ENCODE data around the gene TSFM.

The TSFM gene

GRCh38 chr12:57845478-57846284 lies 63.1 kb downstream of the TSFM start:
- Histone ChIP-seq H3K27me3 (ENCODE audit: low read length) (no peaks in the 10 kb centered on the region), H3K27ac (ENCODE audit: low read depth, low read length) (no peak overlapping the region), H2AFZ (ENCODE audit: low read depth, low read length, severe bottlenecking) (peak overlapping the region; percentile 97), H3K4me2 (ENCODE audit: low read depth, low read length, poor library complexity, severe bottlenecking) (peak overlapping the region; percentile 86), H3K79me2 (ENCODE audit: insufficient read depth, low read length) (no peaks in the 10 kb centered on the region), H3K4me3 (ENCODE audit: insufficient read depth, low read length, poor library complexity, severe bottlenecking) (peak overlapping the region; percentile 99), H3K9me3 (ENCODE audit: insufficient read depth, low read length) (no peaks in the 10 kb centered on the region), H3K36me3 (ENCODE audit: low read length) (no peaks in the 10 kb centered on the region), H3K9ac (ENCODE audit: low read length) (peak overlapping the region; percentile 70), H3K9me2 (replicated peaks; ENCODE audit: insufficient read depth, low read length) (no peaks in the 10 kb centered on the region), H4K20me1 (ENCODE audit: low read depth, low read length) (no peaks in the 10 kb centered on the region), H3F3A (ENCODE audit: insufficient read depth) (peaks cover 3% of the 10 kb centered on the region; the same call in 1 of the 2 replicates)
- TF ChIP-seq EZH2phosphoT487 (conservative IDR thresholded peaks at IDR 0.05; ENCODE audit: low read length) (no peak), CTCF (IDR thresholded peaks at IDR 0.05; ENCODE audit: insufficient read depth, low read length, poor library complexity, severe bottlenecking) (no peak)

GRCh38 chr12:57846285-57846576 lies 63.6 kb downstream of the TSFM start:
- Histone ChIP-seq H2AFZ (ENCODE audit: low read depth, low read length, severe bottlenecking) (peak overlapping the region; percentile 97), H3K9ac (ENCODE audit: low read length) (peak overlapping the region; percentile 70), H4K20me1 (ENCODE audit: low read depth, low read length) (no peaks in the 10 kb centered on the region), H3K4me3 (ENCODE audit: insufficient read depth, low read length, poor library complexity, severe bottlenecking) (peak overlapping the region; percentile 99), H3K9me2 (replicated peaks; ENCODE audit: insufficient read depth, low read length) (no peaks in the 10 kb centered on the region), H3F3A (ENCODE audit: insufficient read depth) (peaks cover 3% of the 10 kb centered on the region; the same call in 1 of the 2 replicates), H3K27ac (ENCODE audit: low read depth, low read length) (peak overlapping the region; percentile 34), H3K9me3 (ENCODE audit: insufficient read depth, low read length) (no peaks in the 10 kb centered on the region), H3K79me2 (ENCODE audit: insufficient read depth, low read length) (no peaks in the 10 kb centered on the region), H3K4me2 (ENCODE audit: low read depth, low read length, poor library complexity, severe bottlenecking) (peak overlapping the region; percentile 86), H3K36me3 (ENCODE audit: low read length) (no peaks in the 10 kb centered on the region), H3K27me3 (ENCODE audit: low read length) (no peaks in the 10 kb centered on the region)
- TF ChIP-seq CTCF (IDR thresholded peaks at IDR 0.05; ENCODE audit: insufficient read depth, low read length, poor library complexity, severe bottlenecking): no peak
- TF ChIP-seq EZH2phosphoT487 (conservative IDR thresholded peaks at IDR 0.05; ENCODE audit: low read length): no peak

DNA sequence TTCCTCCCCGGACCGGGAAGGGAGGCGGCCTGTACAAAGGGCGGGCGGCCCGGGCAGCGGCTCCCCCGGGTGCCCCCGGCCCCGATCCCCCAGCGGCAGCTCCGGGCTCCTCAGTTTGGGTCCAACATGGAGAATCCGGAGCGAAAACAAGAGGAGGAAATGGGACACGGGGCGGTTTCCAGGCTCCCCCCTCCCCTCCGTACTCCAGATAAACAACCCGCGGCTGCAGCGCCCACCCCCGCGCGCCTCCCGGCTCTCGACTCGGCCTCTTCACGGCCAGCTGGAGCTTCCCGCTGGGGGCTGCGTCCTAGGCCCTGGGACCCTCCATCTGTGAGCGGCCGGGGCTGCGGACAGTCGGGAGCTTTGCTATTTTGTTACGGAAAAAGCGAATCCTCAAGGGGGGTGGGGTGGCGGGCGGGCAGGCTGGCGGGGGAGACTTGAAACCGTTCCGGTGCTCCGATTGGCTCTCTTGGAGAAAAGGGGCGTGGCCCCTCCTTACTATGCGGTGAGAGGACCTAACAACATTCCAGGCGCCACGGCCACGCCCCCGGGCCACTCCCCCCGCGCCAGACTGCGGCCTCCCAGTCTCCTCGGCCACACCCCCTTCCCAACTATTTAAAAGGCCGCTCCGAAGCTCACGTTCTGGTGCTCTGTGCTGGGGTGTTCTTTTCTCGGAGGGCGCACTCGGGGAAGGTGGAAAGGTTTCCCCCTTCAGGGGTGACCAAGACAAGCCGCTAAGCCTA lies 64.2 kb downstream of the TSFM start, which contains the start of gene CTDSP2:
Gene CTDSP2, minus strand, starts transcription at position 153 of the 743 bp plus-strand sequence. CDS start 294 bp downstream, outside the sequence.
- Histone ChIP-seq H3K9ac (ENCODE audit: low read length) (peak within 1 kb of the TSS; percentile 70), H3F3A (ENCODE audit: insufficient read depth) (peaks cover 3% of the 10 kb centered on the region; the same call in 1 of the 2 replicates), H3K4me2 (ENCODE audit: low read depth, low read length, poor library complexity, severe bottlenecking) (peak within 1 kb of the TSS; percentile 86), H3K79me2 (ENCODE audit: insufficient read depth, low read length) (no peaks in the 10 kb centered on the region), H3K9me3 (ENCODE audit: insufficient read depth, low read length) (no peaks in the 10 kb centered on the region), H3K36me3 (ENCODE audit: low read length) (no peaks in the 10 kb centered on the region), H3K4me3 (ENCODE audit: insufficient read depth, low read length, poor library complexity, severe bottlenecking) (peak within 1 kb of the TSS; percentile 99), H3K9me2 (replicated peaks; ENCODE audit: insufficient read depth, low read length) (no peaks in the 10 kb centered on the region), H4K20me1 (ENCODE audit: low read depth, low read length) (no peaks in the 10 kb centered on the region), H3K27ac (ENCODE audit: low read depth, low read length) (peak within 1 kb of the TSS; percentile 34), H3K27me3 (ENCODE audit: low read length) (no peaks in the 10 kb centered on the region), H2AFZ (ENCODE audit: low read depth, low read length, severe bottlenecking) (peak within 1 kb of the TSS; percentile 97)
- TF ChIP-seq CTCF (IDR thresholded peaks at IDR 0.05; ENCODE audit: insufficient read depth, low read length, poor library complexity, severe bottlenecking) (no peak), EZH2phosphoT487 (conservative IDR thresholded peaks at IDR 0.05; ENCODE audit: low read length) (no peak)
